ENCODE measurements around the gene TNNT2.

The TNNT2 gene

GRCh38 chr1:201357211-201357610, 20.3 kb downstream of the TNNT2 start:
- no peak overlapping the region for H3K4me3 ChIP-seq (ENCODE audit: low read depth, low read length)
- H3K79me2 ChIP-seq, result no peaks in the 10 kb centered on the region
- H3K36me3 ChIP-seq (ENCODE audit: control insufficient read depth, insufficient read depth, low read length), result no peaks in the 10 kb centered on the region
- H3K4me2 ChIP-seq (ENCODE audit: low read length), result no peak overlapping the region
- H3K9ac ChIP-seq, result no peak overlapping the region
- H3K27me3 ChIP-seq (ENCODE audit: control insufficient read depth, insufficient read depth, low read length), result no peaks in the 10 kb centered on the region
- no peaks in the 10 kb centered on the region for H3K4me1 ChIP-seq
- H3K27ac ChIP-seq, result no peak overlapping the region
- no peak for TF ChIP-seq CTCF (IDR thresholded peaks at IDR 0.05)
- no peaks in the 10 kb centered on the region for H3K9me3 ChIP-seq (ENCODE audit: control insufficient read depth, low read length)
- no peak overlapping the region for H2AFZ ChIP-seq

DNA sequence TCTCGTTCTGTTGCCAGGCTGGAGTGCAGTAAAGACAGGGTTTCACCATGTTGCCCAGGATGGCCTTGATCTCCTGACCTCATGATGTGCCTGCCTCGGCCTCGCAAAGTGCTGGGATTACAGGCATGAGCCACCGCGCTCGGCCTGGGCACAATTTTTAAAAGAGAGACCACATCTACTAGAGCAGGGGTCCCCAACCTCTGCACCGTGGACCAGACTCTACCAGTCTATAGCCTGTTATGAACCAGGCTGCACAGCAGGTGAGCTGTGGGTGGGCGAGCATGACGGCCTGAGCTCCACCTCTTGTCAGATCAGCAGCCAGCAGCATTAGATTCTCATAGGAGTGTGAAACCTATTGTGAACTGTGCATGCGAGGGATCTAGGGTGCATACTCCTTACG, 20.8 kb downstream of the TNNT2 start:
- Histone ChIP-seq H3K36me3 (ENCODE audit: control insufficient read depth, insufficient read depth, low read length) (no peaks in the 10 kb centered on the region), H2AFZ (no peak overlapping the region), H3K9me3 (ENCODE audit: control insufficient read depth, low read length) (no peaks in the 10 kb centered on the region), H3K4me3 (ENCODE audit: low read depth, low read length) (no peak overlapping the region), H3K4me2 (ENCODE audit: low read length) (no peak overlapping the region), H3K27me3 (ENCODE audit: control insufficient read depth, insufficient read depth, low read length) (no peaks in the 10 kb centered on the region), H3K4me1 (no peaks in the 10 kb centered on the region), H3K9ac (no peak overlapping the region), H3K79me2 (no peaks in the 10 kb centered on the region), H3K27ac (no peak overlapping the region)
- TF ChIP-seq CTCF (IDR thresholded peaks at IDR 0.05), result no peak

DNA sequence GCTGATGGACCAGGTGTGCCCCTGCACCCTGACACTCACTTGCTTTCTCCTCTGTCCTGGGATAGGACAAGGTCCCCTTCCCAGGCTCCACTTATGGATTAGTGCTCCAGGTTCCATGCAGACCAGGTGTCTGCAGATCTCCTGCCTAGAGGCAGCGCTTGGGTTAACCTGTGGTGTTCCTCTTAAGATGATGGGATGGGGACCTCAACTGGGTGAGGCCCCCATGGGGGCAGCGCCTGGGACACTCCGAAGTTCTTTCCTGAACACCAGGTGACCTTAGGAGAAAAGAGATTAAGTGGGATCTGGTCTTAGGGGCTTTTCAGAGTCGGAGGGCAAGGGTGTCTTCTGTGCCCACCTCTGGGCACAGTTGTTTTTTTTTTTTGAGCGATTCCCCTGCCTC, 21.2 kb downstream of the TNNT2 start:
- Histone ChIP-seq H3K27me3 (ENCODE audit: control insufficient read depth, insufficient read depth, low read length) (no peaks in the 10 kb centered on the region), H3K9me3 (ENCODE audit: control insufficient read depth, low read length) (no peaks in the 10 kb centered on the region), H3K27ac (no peak overlapping the region)

DNA sequence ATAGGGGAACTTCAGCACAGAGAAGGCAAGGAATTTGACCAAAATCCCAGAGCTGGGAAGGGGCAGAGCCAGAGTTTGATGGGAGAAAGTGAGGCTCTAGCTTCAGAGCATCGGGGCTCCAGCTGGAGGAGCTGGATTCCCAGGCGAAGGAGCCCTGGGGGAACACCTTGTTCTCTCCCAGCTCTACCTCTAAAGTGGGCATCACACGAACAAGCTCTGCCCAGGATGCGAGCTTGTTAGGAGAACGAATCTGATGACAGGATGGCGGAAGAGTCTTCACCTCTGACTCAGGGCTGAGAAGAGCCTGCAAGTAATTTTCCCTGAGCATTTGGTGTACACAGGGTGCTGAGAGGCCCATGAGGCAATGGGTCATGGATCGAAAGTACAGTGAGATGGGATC, 22.0 kb downstream of the TNNT2 start:
- H2AFZ ChIP-seq, result no peak overlapping the region
- H3K4me1 ChIP-seq, result no peaks in the 10 kb centered on the region
- H3K4me3 ChIP-seq (ENCODE audit: low read depth, low read length), result no peak overlapping the region
- H3K9me3 ChIP-seq (ENCODE audit: control insufficient read depth, low read length), result no peaks in the 10 kb centered on the region
- no peaks in the 10 kb centered on the region for H3K27me3 ChIP-seq (ENCODE audit: control insufficient read depth, insufficient read depth, low read length)
- H3K9ac ChIP-seq, result no peak overlapping the region
- TF ChIP-seq CTCF (IDR thresholded peaks at IDR 0.05), result no peak
- H3K79me2 ChIP-seq, result no peaks in the 10 kb centered on the region
- H3K27ac ChIP-seq, result no peak overlapping the region
- no peak overlapping the region for H3K4me2 ChIP-seq (ENCODE audit: low read length)
- no peaks in the 10 kb centered on the region for H3K36me3 ChIP-seq (ENCODE audit: control insufficient read depth, insufficient read depth, low read length)

More for the DNA sequence above, 21.2 kb downstream of the TNNT2 start:
- Histone ChIP-seq H3K4me2 (ENCODE audit: low read length) (no peak overlapping the region), H3K36me3 (ENCODE audit: control insufficient read depth, insufficient read depth, low read length) (no peaks in the 10 kb centered on the region), H3K9ac (no peak overlapping the region), H2AFZ (no peak overlapping the region), H3K4me1 (no peaks in the 10 kb centered on the region), H3K79me2 (no peaks in the 10 kb centered on the region), H3K4me3 (ENCODE audit: low read depth, low read length) (no peak overlapping the region)
- TF ChIP-seq CTCF (IDR thresholded peaks at IDR 0.05), result no peak

DNA sequence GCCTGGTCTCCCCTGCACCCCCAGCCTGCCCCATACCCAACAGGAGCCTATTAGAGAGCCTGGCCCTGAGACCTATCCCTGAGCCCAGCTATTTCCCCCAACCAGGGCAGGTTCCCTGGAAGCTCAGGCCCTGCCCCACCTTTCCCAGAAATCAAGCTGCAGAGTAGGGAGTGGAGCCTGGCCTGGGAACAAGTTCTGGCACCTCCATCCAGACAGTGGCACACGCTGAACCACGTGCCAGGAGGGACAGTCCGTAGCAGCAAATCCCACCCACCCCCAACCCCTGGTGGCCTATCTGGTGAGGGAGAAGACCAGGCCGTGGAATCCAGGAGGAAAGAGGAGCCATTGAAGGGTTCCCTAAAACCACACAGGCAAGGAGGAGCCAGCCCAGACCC, 22.6 kb downstream of the TNNT2 start:
- Histone ChIP-seq H3K4me2 (ENCODE audit: low read length) (no peak overlapping the region), H3K9me3 (ENCODE audit: control insufficient read depth, low read length) (no peaks in the 10 kb centered on the region), H3K36me3 (ENCODE audit: control insufficient read depth, insufficient read depth, low read length) (no peaks in the 10 kb centered on the region), H3K4me3 (ENCODE audit: low read depth, low read length) (no peak overlapping the region), H3K4me1 (no peaks in the 10 kb centered on the region), H3K9ac (no peak overlapping the region), H2AFZ (no peak overlapping the region), H3K27me3 (ENCODE audit: control insufficient read depth, insufficient read depth, low read length) (no peaks in the 10 kb centered on the region), H3K27ac (no peak overlapping the region), H3K79me2 (no peaks in the 10 kb centered on the region)
- TF ChIP-seq CTCF (IDR thresholded peaks at IDR 0.05), result no peak

Measured in parathyroid adenoma (tissue), 2 donors.